IMR-90 (cell line): ENCODE data around the gene SLC25A41. TPM values are rescaled to one million over a fixed set of nuclear protein-coding genes. Genes with fewer than 3 reads are reported as not detected.

ENCODE experiments used
- ATAC-seq: fragments of 200-7000 bp; cut with Tn5 transposase; 2 replicates; pipeline ENCODE4 v1.9.1; 2020; ENCODE audit warnings: low read depth, mild to moderate bottlenecking, moderate library complexity
- BruUV-seq: library from RNA; stranded (reverse); fragments of 400-500 nt; replicated peaks from 2 replicates; lab custom pipeline; 2021; lab: Mats Ljungman, UMichigan
- CTCF ChIA-PET: fragments of 300-600 bp; formaldehyde crosslinking; extraction: SDS; loops from one replicate; lab custom pipeline; 2021; ENCODE audit warnings: antibody characterized with exemption; lab: Yijun Ruan, JAX
- POLR2A ChIA-PET: fragments of 300-600 bp; sonication (Branson Sonifier 250); formaldehyde crosslinking; loops from one replicate; lab custom pipeline; 2022; ENCODE audit warnings: antibody characterized with exemption; ENCODE audit not compliant: unreplicated experiment; lab: Charles Lee
- DNase-seq: peaks from one replicate; pipeline ENCODE4 v3.0.0; 2013
- H2AFZ ChIP-seq: replicated peaks from 2 replicates; pipeline ENCODE3; 2013; ENCODE audit warnings: low read length, mild to moderate bottlenecking; ENCODE audit not compliant: poor library complexity
- H2AK5ac ChIP-seq: 2 replicates; pipeline ENCODE4 v1.6.1; 2013; ENCODE audit warnings: low read depth, low read length, inconsistent platforms
- H2AK9ac ChIP-seq: replicated peaks from 2 replicates; pipeline ENCODE3; 2013; ENCODE audit warnings: mild to moderate bottlenecking, low read depth, low read length, moderate library complexity; ENCODE audit not compliant: poor library complexity
- H2BK120ac ChIP-seq: 2 replicates; pipeline ENCODE4 v1.6.1; 2013; ENCODE audit warnings: low read depth, low read length, inconsistent platforms
- H2BK15ac ChIP-seq: 3 replicates; pipeline ENCODE4 v1.6.1; 2013; ENCODE audit warnings: low read depth, low read length, inconsistent platforms
- H2BK20ac ChIP-seq: 2 replicates; pipeline ENCODE4 v1.6.1; 2013; ENCODE audit warnings: low read depth, mild to moderate bottlenecking, inconsistent platforms, low read length, moderate library complexity
- H2BK5ac ChIP-seq: 2 replicates; pipeline ENCODE4 v1.6.1; 2013; ENCODE audit warnings: mild to moderate bottlenecking, low read depth, low read length, inconsistent platforms; ENCODE audit not compliant: poor library complexity, severe bottlenecking
- H3K14ac ChIP-seq: replicated peaks from 2 replicates; pipeline ENCODE4 v1.6.1; 2013; ENCODE audit warnings: low read depth, low read length, inconsistent platforms
- H3K18ac ChIP-seq: 2 replicates; pipeline ENCODE4 v1.6.1; 2013; ENCODE audit warnings: low read depth, low read length, control low read depth
- H3K23ac ChIP-seq: 2 replicates; pipeline ENCODE4 v1.6.1; 2013; ENCODE audit warnings: low read depth, low read length, inconsistent platforms
- H3K27ac ChIP-seq: 2 replicates; pipeline ENCODE4 v1.5.1; 2013; ENCODE audit warnings: mild to moderate bottlenecking, control low read depth, low read length; ENCODE audit not compliant: insufficient read depth
- H3K27me3 ChIP-seq: 2 replicates; pipeline ENCODE4 v1.6.1; 2013; ENCODE audit warnings: low read length; ENCODE audit not compliant: control insufficient read depth, insufficient read depth
- H3K36me3 ChIP-seq: 2 replicates; pipeline ENCODE4 v1.6.1; 2013; ENCODE audit warnings: low read length, mixed read lengths; ENCODE audit not compliant: control insufficient read depth, insufficient read depth
- H3K4ac ChIP-seq: 2 replicates; pipeline ENCODE4 v1.6.1; 2013; ENCODE audit warnings: low read depth, low read length, inconsistent platforms
- H3K4me1 ChIP-seq: 2 replicates; pipeline ENCODE4 v1.6.1; 2013; ENCODE audit warnings: low read length, mixed read lengths; ENCODE audit not compliant: control insufficient read depth, insufficient read depth
- H3K4me2 ChIP-seq: 2 replicates; pipeline ENCODE4 v1.6.1; 2013; ENCODE audit warnings: low read depth, mild to moderate bottlenecking, control low read depth, low read length, moderate library complexity
- H3K4me3 ChIP-seq: 2 replicates; pipeline ENCODE4 v1.5.1; 2013; ENCODE audit warnings: low read depth, mild to moderate bottlenecking, control low read depth, low read length, moderate library complexity; ENCODE audit not compliant: insufficient read depth
- H3K56ac ChIP-seq: 2 replicates; pipeline ENCODE4 v1.6.1; 2013; ENCODE audit warnings: low read length, inconsistent platforms; ENCODE audit not compliant: insufficient read depth; ENCODE audit errors: extremely low read depth
- H3K79me1 ChIP-seq, 2 experiments: 2 replicates each; pipeline ENCODE4 v1.6.1; 2013; ENCODE audit warnings: low read length in 2 of 2, inconsistent platforms in 1 of 2, low read depth in 1 of 2
- H3K9ac ChIP-seq: 2 replicates; pipeline ENCODE4 v1.6.1; 2013; ENCODE audit warnings: low read depth, low read length, control low read depth
- H3K9me1 ChIP-seq: 2 replicates; pipeline ENCODE4 v1.6.1; 2013; ENCODE audit warnings: low read length, inconsistent platforms; ENCODE audit not compliant: insufficient read depth
- H3K9me3 ChIP-seq: 2 replicates; pipeline ENCODE4 v1.6.1; 2013; ENCODE audit warnings: low read length; ENCODE audit not compliant: control insufficient read depth, insufficient read depth
- H4K20me1 ChIP-seq: 2 replicates; pipeline ENCODE4 v1.6.1; 2013; ENCODE audit warnings: low read length, inconsistent platforms; ENCODE audit not compliant: insufficient read depth
- H4K5ac ChIP-seq: 2 replicates; pipeline ENCODE4 v1.6.1; 2013; ENCODE audit warnings: mild to moderate bottlenecking, low read depth, low read length, control low read depth
- H4K8ac ChIP-seq, 2 experiments: 2 replicates each; pipeline ENCODE4 v1.6.1; 2013; ENCODE audit warnings: low read depth in 2 of 2, low read length in 2 of 2, control low read depth in 1 of 2, inconsistent platforms in 1 of 2
- H4K91ac ChIP-seq: 2 replicates; pipeline ENCODE4 v1.6.1; 2013; ENCODE audit warnings: low read depth, low read length, inconsistent platforms; ENCODE audit not compliant: insufficient read depth
- CEBPB ChIP-seq: IDR thresholded peaks from 2 replicates; pipeline ENCODE4 v1.6.1; 2012; ENCODE audit warnings: low read depth, low read length, improper control_type of control experiment
- WGBS, 2 experiments: methylation state at CpG; one replicate each; pipeline versions ENCODE4 v1.1.5 to v1.1.7; 2013; ENCODE audit warnings: missing lambda C conversion rate in 2 of 2; ENCODE audit not compliant: insufficient read length in 1 of 2; ENCODE audit errors: extremely low coverage in 2 of 2; 5-methylcytosine and 5-hydroxymethylcytosine counted together
- dilution Hi-C: fragments of 300-500 bp; cut with HindIII; formaldehyde crosslinking; loops from one replicate; pipeline ENCODE4 v1.14.3; 2018; ENCODE audit warnings: low sequenced_read_pairs; ENCODE audit not compliant: unreplicated experiment
- in situ Hi-C: fragments of 300-500 bp; cut with MboI; formaldehyde crosslinking; loops from 3 replicates; pipeline ENCODE4 v1.14.3; 2019; ENCODE audit warnings: low sequenced_read_pairs, inconsistent platforms, mixed read lengths
- intact Hi-C: fragments of 100-400 bp; cut with micrococcal nuclease; formaldehyde crosslinking; loops from 2 replicates; pipeline ENCODE4 v1.10.0; 2022
- polyA plus RNA-seq, 3 experiments: library from polyadenylated mRNA; depleted of rRNA; stranded (reverse); fragments of >200 nt; gene quantifications; 2 replicates each; pipeline ENCODE4 v1.2.3, GENCODE V29; 2012; ENCODE audit warnings: low replicate concordance in 1 of 3
- total RNA-seq: library from RNA; depleted of rRNA; stranded (reverse); fragments of >200 nt; gene quantifications from 2 replicates; pipeline ENCODE4 v1.2.3, GENCODE V29; 2012
- TF ChIP-seq, protein P1 (sequence below): fragments of 150-350 bp; IDR thresholded peaks from 2 replicates; pipeline ENCODE4 v1.6.1; 2017; ENCODE audit warnings: mild to moderate bottlenecking, antibody characterized with exemption, low read length, low read depth

SLC25A41 gene
- total and polyA plus RNA-seq, 2 of the 4 experiments (the other 2 are of a cell fraction): not detected

- peak overlapping the region; percentile 50 for H3K56ac ChIP-seq
Observed at GRCh38 chr19:6393983-6394412, 39.6 kb downstream of the SLC25A41 start.

More at GRCh38 chr19:6393983-6394412, 39.6 kb downstream of the SLC25A41 start:
- intact Hi-C loops: loop anchor here (1.0 kb wide), 2 partner anchors 21 to 176 kb away; no protein-coding TSS in a partner anchor
- H3K79me1 ChIP-seq: peaks cover 9 to 26% of the 10 kb centered on the region in 2 experiments; a peak in 3 of 4 replicates
- WGBS, 2 experiments: 33% methylated on average over 6 of the region's 14 CpGs; no CpG with 5 or more reads in 1 of the 2 experiments
- H3K23ac ChIP-seq: peak overlapping the region; percentile 76; the same call in 1 of the 2 replicates
- ATAC-seq (no peak), DNase-seq (no peak)
- POLR2A ChIA-PET: interaction anchor here (0.7 kb wide), 1 partner anchor 22 kb away, joined by 3 read pairs; the partner anchor contains the start of gene ALKBH7
- peak overlapping the region; percentile 98 for H3K4ac ChIP-seq
- peak overlapping the region; percentile 84; the same call in 1 of the 2 replicates for H2BK20ac ChIP-seq
- peaks cover 10% of the 10 kb centered on the region for H3K9me1 ChIP-seq
- H2AK9ac ChIP-seq: peak overlapping the region; percentile 97
- no peaks in the 10 kb centered on the region for H4K20me1 ChIP-seq
- peak overlapping the region; percentile 66 for H3K4me3 ChIP-seq
- H3K4me2 ChIP-seq: peak overlapping the region; percentile 76
- H2AFZ ChIP-seq: peak overlapping the region; percentile 99
- peak overlapping the region; percentile 94 for H4K91ac ChIP-seq
- peak overlapping the region; percentile 89 for H2AK5ac ChIP-seq
- peak overlapping the region; percentile 96 to 100 for H4K8ac ChIP-seq
- 0 out of 2 replicates have a peak, but pooled peaks have one; percentile 30 for TF ChIP-seq CEBPB
- TF ChIP-seq, protein P1, sequence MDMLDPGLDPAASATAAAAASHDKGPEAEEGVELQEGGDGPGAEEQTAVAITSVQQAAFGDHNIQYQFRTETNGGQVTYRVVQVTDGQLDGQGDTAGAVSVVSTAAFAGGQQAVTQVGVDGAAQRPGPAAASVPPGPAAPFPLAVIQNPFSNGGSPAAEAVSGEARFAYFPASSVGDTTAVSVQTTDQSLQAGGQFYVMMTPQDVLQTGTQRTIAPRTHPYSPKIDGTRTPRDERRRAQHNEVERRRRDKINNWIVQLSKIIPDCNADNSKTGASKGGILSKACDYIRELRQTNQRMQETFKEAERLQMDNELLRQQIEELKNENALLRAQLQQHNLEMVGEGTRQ: no peak
- H3K18ac ChIP-seq: peak overlapping the region; percentile 35
- peak overlapping the region; percentile 90 for H4K5ac ChIP-seq
- H3K36me3 ChIP-seq: peaks cover 13% of the 10 kb centered on the region
- H2BK120ac ChIP-seq: peak overlapping the region; percentile 67
- peak overlapping the region; percentile 92 for H3K14ac ChIP-seq
- peak overlapping the region; percentile 81 for H3K9ac ChIP-seq
- H3K27me3 ChIP-seq: no peaks in the 10 kb centered on the region
- H3K9me3 ChIP-seq: no peaks in the 10 kb centered on the region
- H2BK5ac ChIP-seq: peak overlapping the region; percentile 88
- dilution Hi-C loops: no loop called here
- H3K27ac ChIP-seq: peak overlapping the region; percentile 90
- CTCF ChIA-PET: no interaction called here
- peaks cover 11% of the 10 kb centered on the region for H3K4me1 ChIP-seq
- H2BK15ac ChIP-seq: no peak overlapping the region; the same call in 2 of the 3 replicates
- in situ Hi-C loops: no loop called here
- BruUV-seq: no TSS peak
